Measurements from ENCODE around the gene SYT1. TPM values are rescaled to one million over a fixed set of nuclear protein-coding genes. Genes with fewer than 3 reads are reported as not detected.

The SYT1 gene
- total RNA-seq, 1 experiment from 2014 or later: 15.8 TPM

DNA sequence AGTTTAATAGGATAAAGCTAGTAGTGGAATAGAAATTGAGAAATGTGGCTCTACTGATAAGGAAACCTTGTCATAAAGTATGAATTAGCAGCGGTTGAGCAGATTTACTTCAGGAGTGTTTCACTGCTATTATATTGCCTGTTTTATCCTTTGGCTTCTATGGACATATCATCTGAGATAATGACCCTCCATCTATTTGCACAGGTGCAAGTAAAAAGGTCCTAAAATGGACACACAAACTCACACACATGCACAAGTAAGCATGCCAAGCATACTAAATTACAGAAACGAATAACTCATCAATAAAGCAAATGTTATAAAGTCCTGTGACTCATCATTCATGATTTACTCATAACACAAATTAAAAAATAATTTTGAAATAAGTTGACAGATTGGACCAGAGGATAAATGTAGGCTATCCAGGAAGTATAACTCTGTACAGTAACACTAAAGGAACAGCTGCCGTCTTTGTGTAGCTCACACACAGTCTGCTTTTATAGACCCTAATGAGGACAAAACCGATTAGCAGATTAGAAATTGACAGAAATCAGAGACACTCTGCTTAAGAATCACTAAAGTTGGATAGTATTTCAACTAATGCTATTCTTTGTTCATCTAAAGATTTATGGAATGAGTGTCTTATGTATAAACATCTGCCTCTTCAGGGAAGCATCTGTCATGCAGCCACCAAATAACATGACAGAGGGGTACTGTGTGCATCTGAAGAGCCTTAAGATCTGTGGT lies 73.9 kb downstream of the SYT1 start:
- TF ChIP-seq, protein P1, sequence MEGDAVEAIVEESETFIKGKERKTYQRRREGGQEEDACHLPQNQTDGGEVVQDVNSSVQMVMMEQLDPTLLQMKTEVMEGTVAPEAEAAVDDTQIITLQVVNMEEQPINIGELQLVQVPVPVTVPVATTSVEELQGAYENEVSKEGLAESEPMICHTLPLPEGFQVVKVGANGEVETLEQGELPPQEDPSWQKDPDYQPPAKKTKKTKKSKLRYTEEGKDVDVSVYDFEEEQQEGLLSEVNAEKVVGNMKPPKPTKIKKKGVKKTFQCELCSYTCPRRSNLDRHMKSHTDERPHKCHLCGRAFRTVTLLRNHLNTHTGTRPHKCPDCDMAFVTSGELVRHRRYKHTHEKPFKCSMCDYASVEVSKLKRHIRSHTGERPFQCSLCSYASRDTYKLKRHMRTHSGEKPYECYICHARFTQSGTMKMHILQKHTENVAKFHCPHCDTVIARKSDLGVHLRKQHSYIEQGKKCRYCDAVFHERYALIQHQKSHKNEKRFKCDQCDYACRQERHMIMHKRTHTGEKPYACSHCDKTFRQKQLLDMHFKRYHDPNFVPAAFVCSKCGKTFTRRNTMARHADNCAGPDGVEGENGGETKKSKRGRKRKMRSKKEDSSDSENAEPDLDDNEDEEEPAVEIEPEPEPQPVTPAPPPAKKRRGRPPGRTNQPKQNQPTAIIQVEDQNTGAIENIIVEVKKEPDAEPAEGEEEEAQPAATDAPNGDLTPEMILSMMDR (conservative IDR thresholded peaks at IDR 0.05): no peak
- no peaks in the 10 kb centered on the region; a peak in 1 of 4 replicates for H3K4me1 Mint-ChIP-seq
- no peaks in the 10 kb centered on the region for H4K20me1 ChIP-seq (ENCODE audit: control insufficient read depth, insufficient read depth, insufficient read length)
- no peak overlapping the region for H3K14ac ChIP-seq (ENCODE audit: insufficient read depth, low read length)
- no peak overlapping the region for H3K4ac ChIP-seq (ENCODE audit: low read depth, low read length)
- H3K23me2 ChIP-seq (ENCODE audit: insufficient read length, low read depth, low read length, poor library complexity, severe bottlenecking): no peaks in the 10 kb centered on the region
- no peak overlapping the region for H2BK15ac ChIP-seq (ENCODE audit: low read depth, low read length)
- H4K8ac ChIP-seq (replicated peaks; ENCODE audit: insufficient read length, low read depth, low read length): no peak overlapping the region
- H4K91ac ChIP-seq (ENCODE audit: insufficient read length, low read depth, low read length): no peak overlapping the region
- no peak for DNase-seq
- H3K27ac Mint-ChIP-seq: no peak overlapping the region
- no peaks in the 10 kb centered on the region for H3K27me3 ChIP-seq (ENCODE audit: insufficient read depth, low read length)
- H2BK5ac ChIP-seq (ENCODE audit: insufficient read length, low read length): no peak overlapping the region
- H3K56ac ChIP-seq (ENCODE audit: insufficient read length, low read depth, low read length): no peak overlapping the region
- H3K18ac ChIP-seq (ENCODE audit: insufficient read length, low read depth, low read length): no peak overlapping the region
- H2AK5ac ChIP-seq (ENCODE audit: insufficient read length, low read length): no peak overlapping the region
- no peak overlapping the region for H3K4me2 ChIP-seq (ENCODE audit: insufficient read depth, insufficient read length, low read length)
- H3K79me1 ChIP-seq (ENCODE audit: insufficient read depth, low read depth, low read length, poor library complexity, severe bottlenecking): peaks cover 3% of the 10 kb centered on the region
- H3K27ac ChIP-seq (ENCODE audit: insufficient read length, low read depth, low read length): no peak overlapping the region
- H4K5ac ChIP-seq (ENCODE audit: insufficient read length, low read depth, low read length): no peak overlapping the region
- no peaks in the 10 kb centered on the region for H3K4me1 ChIP-seq (ENCODE audit: insufficient read depth, low read length)
- no peaks in the 10 kb centered on the region for H3K27me3 Mint-ChIP-seq (ENCODE audit: low read depth)
- no peaks in the 10 kb centered on the region for H3K9me3 ChIP-seq (ENCODE audit: control insufficient read depth, low read depth, low read length)
- no peak overlapping the region for H2BK20ac ChIP-seq (ENCODE audit: low read depth, low read length, poor library complexity, severe bottlenecking)
- no peak overlapping the region for H2AFZ ChIP-seq (ENCODE audit: low read length)
- H3K79me2 ChIP-seq (ENCODE audit: insufficient read depth, low read length): no peaks in the 10 kb centered on the region
- no peak overlapping the region for H3K23ac ChIP-seq (ENCODE audit: insufficient read length, low read depth, low read length)
- H2BK120ac ChIP-seq (ENCODE audit: low read depth, low read length, poor library complexity, severe bottlenecking): no peak overlapping the region
- H3K9ac ChIP-seq (ENCODE audit: extremely low read depth, insufficient read length, low read length): no peak overlapping the region
- H3K4me3 Mint-ChIP-seq: no peak overlapping the region
- no peak overlapping the region for H2BK12ac ChIP-seq (ENCODE audit: insufficient read length, low read depth, low read length)
- H3T11ph ChIP-seq (ENCODE audit: low read length): no peak overlapping the region
- peaks cover 10 to 17% (median 15%) of the 10 kb centered on the region in 3 experiments; a peak in 6 of 7 replicates for H3K36me3 Mint-ChIP-seq (ENCODE audit: insufficient read depth in 1 of 3, low read depth in 3 of 3)
- no peaks in the 10 kb centered on the region for H3K9me3 Mint-ChIP-seq
- WGBS (ENCODE audit: extremely low coverage, insufficient read length, low lambda C conversion rate): no CpG with 5 or more reads among the region's 4 CpGs

All from H9 (cell line).